Dermis microvascular lymphatic vessel endothelial cell (primary cell): ENCODE results near the gene ANKS1B. TPM values are rescaled to one million over a fixed set of nuclear protein-coding genes. Genes with fewer than 3 reads are reported as not detected.

Source experiments
- DNase-seq, 2 donors: peaks; one replicate each; pipeline versions ENCODE4 v3.0.0 to v3.0.0-alpha.2; 2010; ENCODE audit warnings: low read depth in 2 of 2
- total RNA-seq: library from RNA; depleted of rRNA; stranded (reverse); fragments of >200 nt; gene quantifications from 2 replicates; pipeline ENCODE4 v1.2.1, GENCODE V29; 2014

ANKS1B gene
- total RNA-seq, 1 donor from 2014 or later: 0.13 TPM

DNA sequence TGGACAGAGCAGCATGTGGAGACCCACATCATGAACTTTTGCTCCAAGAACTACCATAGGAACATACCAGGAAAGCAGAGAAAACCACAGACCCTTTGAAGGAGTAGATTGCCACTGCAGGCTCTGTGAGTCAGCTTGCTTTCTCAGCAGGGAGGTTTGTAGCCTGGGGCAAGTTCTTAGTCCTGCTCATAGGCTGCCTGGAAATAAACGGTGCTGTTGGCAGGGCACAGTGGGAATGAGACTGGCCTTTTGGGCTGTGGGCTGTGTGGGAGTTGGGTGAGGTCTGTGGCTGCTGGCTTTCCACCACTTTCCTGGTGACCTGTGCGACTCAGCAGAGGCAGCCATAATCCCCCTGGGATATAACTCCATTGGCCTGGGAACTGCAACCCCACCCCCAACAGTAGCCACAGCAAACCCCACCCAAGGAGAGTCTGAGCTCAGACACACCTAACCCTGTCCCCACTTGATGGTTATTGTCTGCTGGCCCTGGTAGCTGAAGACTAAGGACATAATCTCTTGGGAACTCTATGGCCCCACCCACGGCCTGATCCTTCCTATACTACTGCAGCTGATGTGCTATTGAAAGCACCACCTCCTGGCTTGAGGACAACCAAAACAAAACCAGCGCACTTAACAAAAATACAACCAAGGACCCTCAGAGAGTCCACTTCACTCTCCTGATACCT lies 529.2 kb downstream of the ANKS1B start:
- no peak for DNase-seq

- no peak for DNase-seq
These were observed 530.1 kb downstream of the ANKS1B start for GRCh38 chr12:99454539-99455172.

- no peak for DNase-seq
These were observed 530.7 kb downstream of the ANKS1B start for GRCh38 chr12:99453836-99454538.

GRCh38 chr12:99450036-99450630 lies 534.6 kb downstream of the ANKS1B start:
- DNase-seq: no peak

GRCh38 chr12:99444859-99445316 lies 539.8 kb downstream of the ANKS1B start:
- DNase-seq: no peak

GRCh38 chr12:99442758-99443157 lies 542.0 kb downstream of the ANKS1B start:
- DNase-seq: no peak

GRCh38 chr12:99439399-99439798 lies 545.3 kb downstream of the ANKS1B start:
- no peak for DNase-seq

GRCh38 chr12:99436584-99436983 lies 548.2 kb downstream of the ANKS1B start:
- no peak for DNase-seq

DNA sequence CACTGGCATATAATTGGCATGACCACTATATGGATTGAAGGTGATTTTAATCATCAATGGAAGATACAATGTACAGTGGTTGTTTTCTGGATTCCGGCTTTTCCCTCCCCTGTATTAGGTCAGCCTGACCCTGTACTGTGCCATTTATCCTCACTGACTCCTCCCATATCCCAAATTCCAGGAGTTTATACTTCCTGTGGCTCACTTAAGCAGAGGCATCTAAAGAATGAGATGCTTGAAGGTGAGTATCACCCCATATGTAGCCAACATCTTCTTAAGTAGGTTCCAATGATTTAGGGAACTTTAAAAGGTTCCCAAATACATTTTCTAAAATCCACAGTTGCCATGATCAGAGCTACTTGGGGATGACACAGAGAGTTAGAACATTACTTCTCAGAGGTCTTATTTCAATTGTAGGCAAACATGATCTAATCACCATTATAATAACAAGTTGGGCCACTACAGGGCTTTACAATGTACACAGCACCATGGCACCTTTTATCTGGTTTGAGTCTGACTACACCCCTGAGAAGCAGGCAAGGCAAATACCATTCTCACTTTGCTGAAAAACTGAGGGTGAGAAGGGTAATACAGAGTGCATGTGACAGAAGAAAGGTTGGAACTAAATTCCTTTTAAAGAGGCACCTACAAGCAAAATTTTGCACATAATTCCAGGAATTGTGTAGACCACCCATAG lies 549.5 kb downstream of the ANKS1B start:
- DNase-seq: no peak

GRCh38 chr12:99433155-99433554 lies 551.6 kb downstream of the ANKS1B start:
- DNase-seq: no peak

DNA sequence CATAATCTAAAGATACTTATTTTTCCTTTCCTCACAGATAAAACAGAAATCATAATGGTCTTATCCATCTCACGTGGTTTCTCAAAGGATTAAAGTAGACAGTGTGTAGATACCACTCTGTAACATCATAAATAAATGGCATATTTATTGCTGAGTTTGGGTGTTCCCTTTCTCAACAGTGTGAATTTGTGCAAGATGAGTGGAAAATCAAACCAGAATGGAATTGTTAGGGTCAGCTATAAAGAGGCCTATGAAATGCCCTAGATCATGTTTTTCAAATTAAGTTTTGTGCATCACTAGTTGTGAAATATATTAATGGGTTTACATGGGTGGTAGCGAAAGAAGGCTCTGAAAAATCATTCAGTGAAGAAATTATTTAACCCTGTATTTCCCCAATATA lies 553.5 kb downstream of the ANKS1B start:
- DNase-seq: no peak

DNA sequence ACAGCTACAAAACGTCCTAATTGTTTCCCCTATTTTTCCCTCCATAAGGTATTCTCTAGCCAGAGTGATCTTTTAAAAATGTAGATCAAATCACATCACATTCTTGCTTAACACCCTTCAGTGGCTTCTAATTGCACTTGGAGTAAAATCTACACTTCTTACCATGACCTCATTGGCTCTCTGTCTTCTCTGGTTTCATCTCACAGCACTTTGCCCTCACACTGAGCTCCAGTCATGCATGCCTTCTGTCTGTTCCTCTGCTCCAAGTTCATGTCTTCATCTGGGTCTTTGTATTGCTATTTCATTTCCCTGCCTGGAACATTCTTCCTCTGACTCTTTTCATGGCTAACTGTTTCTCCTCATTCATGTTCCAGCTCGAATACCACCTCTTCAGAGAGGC lies 557.6 kb downstream of the ANKS1B start:
- no peak for DNase-seq

- no peak for DNase-seq
These were observed 566.4 kb downstream of the ANKS1B start for GRCh38 chr12:99418379-99418778.

- no peak for DNase-seq
These were observed 571.0 kb downstream of the ANKS1B start for GRCh38 chr12:99413751-99414150.

DNA sequence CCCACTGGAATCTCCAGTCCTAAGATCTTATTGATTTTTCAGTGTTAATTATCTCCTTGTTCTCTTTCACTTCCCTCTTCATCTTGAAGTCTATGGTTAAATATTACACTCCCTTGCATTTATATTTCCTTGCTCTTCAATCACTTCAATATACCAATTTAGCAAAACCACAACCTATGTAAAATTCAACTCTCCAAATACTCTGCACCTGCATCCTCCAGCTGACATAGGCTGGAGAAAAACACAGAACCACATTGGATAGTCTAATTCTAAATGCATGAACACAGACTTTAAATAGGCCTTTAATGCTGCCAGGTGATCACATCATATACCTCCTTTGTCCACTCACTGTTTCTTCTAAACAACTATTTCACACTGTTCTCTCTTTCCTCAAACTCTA lies 591.0 kb downstream of the ANKS1B start:
- no peak for DNase-seq

GRCh38 chr12:99392091-99392850 lies 592.5 kb downstream of the ANKS1B start:
- DNase-seq: no peak

DNA sequence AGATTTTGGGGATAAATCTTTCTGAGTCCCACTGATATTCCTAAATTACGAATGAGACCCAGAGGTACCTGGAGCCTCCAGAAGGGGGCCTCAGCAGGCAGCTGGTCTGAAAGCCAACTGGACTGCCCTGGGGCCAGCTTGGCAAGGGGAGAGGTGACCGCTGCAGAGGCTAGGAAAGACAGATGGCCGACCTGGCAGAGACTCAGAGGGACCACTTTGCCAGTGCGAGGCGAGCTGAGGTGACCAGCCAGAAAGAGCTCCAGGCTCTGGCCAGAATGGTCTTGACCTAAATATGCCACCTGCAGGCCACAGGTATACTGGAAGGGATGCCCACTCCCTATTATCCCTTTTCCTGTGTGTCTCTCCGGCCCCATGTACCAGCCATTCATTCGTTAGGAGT lies 594.0 kb downstream of the ANKS1B start:
- no peak for DNase-seq

GRCh38 chr12:99389751-99390150 lies 595.0 kb downstream of the ANKS1B start:
- DNase-seq: no peak

- no peak for DNase-seq
These were observed 596.0 kb downstream of the ANKS1B start for GRCh38 chr12:99388671-99389195.

- no peak for DNase-seq
These were observed 597.1 kb downstream of the ANKS1B start for GRCh38 chr12:99387661-99388060.

GRCh38 chr12:99386907-99387306 lies 597.8 kb downstream of the ANKS1B start:
- no peak for DNase-seq
